Measurements from ENCODE around the gene FOXL1.

Gene FOXL1

DNA sequence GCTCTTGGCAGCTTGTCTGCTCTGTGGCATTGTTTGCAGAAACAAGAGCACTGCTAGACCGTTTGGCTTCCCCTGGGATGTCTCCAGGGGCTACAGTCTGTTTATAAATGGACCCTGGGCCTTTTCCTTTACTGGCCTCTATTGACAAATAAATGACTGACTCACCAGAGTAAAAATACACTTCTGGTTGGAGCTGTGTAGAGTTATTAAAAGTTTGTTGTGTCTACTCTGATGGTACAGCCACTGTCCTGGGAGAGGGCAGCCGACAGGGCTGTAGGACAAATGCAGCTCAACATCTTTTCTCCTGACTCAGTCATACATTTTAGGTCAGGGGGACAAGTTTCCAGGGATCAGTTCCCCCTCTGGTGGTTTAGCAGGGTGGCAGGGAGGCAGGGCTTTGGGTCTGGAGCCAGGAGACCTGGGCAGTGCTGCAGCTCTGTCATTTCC, 30.0 kb downstream of the FOXL1 start:
- no peak for DNase-seq

DNA sequence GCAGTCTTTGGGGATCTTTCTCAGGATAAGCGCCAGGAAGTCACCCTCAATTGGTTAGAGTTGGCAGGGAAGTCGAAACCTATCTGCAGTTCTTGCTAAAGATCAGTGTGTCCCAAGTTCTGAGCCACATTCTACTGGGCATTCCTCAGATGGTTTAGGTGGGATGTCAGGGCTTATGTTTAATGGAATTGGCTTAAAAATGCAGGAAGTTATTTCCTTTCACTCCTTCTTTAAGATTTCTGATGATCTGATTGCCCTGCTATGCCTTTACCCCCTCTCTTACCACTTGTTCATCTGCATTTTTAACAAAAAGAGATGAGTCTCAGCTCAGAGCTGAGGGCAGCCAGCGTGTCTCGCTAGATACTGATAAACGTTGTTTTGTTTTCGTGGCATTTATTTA, 30.8 kb downstream of the FOXL1 start:
- DNase-seq = no peak

DNA sequence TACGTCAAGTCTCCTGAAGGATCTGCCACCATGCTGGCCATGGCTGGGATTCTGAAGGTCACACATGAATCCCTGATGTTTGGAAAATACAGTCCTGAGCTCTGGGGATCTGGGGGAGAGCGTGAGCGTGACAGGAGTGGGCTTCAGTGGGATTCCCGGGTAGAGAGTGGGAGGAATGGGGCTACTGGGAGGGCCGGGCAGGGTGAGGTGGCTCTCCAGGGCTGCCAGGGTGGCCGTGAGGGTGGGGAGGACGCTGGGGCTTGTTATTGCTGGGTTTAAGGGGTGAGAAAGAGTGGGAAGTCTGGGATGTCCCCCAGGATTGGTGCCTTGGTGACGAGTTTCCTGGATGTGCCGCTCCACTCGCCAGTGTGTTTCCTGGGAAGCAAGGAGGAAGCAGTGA, 31.3 kb downstream of the FOXL1 start:
- DNase-seq = no peak

DNA sequence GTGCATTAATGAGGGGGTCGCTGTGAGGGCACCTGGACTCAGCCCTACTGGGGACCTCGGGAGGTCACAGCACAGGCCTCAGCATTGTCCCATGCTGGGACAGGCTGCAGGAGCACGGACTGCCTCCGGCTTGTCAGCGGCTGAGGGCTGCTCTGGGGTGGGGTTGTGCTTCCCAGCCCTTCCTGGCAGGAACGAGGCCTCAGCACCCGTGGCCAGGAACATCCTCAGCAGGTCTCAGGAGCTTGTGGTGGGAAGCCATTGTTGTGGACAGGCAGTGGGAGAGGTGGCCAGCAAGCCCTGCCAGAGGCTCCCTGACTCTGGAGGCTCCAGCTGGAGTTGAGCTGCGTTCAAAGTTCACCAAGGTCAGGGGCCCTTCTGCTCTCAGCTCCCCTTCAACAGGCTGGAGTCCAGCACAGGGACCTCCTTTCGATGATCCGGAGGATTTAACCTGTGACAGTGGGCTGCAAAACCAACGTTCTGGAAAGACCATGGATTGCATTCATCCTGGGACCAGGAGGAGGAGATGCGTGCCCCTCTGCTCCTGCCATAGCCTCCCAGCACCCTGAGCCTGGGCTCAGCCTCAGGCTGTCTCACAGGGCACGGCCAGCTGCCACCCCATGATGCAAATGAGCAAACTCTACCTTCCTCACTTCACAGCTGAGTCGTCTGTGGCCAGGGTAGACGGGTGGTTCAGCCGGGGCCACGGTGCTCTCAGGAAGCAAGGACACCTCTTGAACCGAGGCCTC, 32.6 kb downstream of the FOXL1 start:
- no peak for DNase-seq

DNA sequence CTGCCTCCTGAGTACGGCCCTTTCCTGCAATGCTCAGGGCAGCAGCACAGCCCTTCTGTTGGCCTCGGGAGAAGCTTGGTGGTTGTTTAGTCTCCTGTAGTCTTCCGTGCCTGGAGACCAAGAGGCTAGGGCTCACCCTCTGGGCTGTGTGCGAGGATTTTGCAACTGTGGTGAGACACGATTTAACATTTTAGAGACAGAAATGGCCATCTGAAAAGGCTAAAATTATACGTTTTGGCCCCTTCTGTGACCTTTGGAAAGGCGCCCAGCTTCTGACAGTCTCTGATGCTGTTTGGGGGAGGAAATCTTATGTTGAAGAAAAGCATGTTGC, 33.1 kb downstream of the FOXL1 start:
- no peak for DNase-seq

DNA sequence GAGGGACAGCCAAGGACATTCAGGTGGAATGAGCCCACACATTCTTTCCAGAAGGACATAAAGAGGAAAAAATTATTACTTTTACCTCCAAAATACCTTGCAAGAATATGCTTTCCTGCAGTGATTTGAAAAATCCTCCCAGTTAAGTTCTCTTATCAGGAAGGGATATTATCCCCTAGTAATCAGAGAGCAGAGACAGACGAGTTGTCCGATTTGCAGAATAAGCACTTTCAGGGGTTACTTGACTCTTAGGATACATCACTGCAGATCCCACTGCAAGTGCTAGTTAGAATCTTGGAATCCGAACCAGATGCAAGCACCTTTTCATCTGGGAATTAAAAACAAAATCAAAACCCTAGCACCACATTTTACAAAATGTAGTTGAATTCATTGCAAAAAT, 33.6 kb downstream of the FOXL1 start:
- no peak for DNase-seq

DNA sequence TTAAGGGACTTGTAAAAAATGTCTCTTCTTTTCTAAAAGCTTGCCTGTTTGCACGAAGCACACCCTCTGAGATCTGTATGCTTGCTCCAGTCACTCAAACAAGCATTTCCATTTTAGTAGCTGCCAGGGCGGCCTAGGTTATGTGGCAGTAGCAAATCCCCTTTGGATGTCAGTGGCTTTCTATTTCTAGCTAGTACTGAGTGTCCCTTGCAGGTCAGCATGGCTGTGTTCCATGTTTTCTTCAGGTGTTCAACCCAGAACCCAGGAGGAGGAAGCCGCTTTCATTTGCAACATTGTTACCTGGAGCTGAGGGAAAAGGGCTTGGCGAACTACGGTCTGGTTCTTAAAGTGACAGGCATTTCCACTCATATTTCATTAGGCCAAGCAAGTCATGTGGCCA, 36.4 kb downstream of the FOXL1 start:
- DNase-seq = no peak

DNA sequence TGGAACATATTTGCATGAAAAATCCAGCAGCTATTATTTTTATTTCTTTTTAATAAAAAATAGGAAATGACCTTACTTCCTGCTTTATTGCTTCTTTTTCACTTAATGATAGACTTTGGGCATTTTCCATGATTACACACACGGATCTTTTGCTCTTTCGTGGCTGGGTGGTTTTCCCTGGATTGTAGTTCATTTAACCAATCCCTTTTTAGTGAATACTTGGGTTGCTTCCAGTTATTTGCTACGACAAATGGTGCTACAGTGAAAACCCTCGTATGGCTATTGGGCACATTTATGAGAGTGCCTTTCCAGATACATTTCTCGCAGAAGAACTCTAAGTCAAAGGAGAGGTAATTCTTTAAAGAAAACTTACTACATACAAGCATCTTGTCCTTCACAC, 38.6 kb downstream of the FOXL1 start:
- no peak for DNase-seq

DNA sequence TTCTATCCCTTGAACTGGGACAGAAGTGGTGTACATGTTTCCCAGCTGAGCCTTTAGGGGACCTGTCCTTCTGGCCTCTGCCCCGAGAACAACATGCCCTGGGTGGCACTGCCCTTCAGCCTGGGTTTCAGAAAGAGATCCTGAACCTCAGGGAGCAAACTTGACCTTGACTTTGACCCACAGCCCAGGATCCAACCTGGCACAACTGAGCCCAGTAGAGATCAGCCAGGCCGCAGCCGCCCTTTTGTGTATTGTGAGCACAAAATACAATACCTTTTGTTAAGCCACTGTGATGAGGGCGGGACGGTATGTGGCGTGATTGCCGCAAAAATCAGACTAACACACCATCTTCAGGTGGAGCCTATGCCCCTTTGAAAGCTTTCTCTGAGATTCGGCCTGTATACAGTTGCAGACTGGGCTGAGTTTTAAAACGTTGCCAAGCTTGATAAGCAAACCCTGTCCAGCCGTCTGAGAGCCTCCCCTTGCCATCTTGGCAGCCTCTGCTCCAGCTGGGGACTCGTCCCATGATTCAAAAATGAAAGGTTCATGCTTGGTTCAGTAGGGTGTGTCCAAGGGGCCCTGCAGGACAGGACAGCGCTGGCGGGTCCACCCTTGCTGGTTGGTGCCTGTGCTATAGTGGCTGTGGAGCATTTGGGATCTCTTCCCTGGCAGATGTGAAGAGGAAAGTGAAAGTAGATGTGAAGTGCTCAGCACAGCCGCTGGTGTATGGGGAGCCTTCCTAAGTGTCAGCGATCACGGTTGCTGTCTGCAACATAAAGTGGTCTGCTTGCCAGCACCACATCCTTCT, 40.3 kb downstream of the FOXL1 start:
- DNase-seq = no peak

DNA sequence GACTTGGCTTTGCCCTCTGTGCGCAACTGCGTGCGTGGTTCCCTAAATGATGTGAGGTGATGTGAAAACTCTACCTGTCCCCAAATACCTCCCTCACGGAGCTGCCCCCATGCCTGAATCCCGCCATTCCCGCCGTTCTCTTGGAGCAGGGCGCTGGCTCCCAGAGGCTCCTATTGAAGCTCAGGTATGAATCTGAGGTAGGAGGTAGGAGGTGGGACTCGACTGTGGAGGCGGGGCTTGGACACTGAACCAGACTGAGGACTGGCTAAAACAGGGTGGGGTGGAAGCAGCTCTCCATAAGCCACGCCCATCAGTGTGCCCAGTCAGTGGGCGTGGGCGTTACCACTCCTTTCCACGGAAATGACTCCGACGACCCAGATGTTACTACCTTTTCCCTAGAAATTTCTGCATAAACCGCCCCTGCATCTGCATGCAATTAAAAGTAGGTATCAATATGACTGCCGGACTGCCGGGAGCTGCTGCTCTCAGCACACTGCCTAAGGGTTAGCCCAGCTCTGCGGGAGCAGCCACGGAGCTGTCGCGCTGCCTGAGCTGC, 41.0 kb downstream of the FOXL1 start:
- DNase-seq = no peak

DNA sequence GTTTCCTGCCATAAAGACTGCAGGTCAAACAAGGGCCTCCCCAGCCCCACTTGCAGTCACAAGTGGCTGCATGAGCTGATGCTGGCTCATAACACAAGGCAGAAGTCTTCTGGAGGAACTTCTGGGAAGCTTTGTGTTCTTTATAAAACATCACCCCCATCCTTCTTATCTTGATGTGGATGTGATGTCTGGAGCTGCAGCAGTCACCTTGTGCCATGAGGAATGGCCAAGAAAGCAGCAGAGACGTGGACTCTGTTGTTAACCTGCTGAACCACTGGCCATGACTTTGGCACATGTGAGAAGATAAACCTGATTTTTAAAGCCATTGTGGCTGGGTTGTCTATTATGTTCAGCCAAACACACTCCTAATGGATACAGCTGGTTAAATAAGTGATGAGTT, 41.8 kb downstream of the FOXL1 start:
- no peak for DNase-seq

DNA sequence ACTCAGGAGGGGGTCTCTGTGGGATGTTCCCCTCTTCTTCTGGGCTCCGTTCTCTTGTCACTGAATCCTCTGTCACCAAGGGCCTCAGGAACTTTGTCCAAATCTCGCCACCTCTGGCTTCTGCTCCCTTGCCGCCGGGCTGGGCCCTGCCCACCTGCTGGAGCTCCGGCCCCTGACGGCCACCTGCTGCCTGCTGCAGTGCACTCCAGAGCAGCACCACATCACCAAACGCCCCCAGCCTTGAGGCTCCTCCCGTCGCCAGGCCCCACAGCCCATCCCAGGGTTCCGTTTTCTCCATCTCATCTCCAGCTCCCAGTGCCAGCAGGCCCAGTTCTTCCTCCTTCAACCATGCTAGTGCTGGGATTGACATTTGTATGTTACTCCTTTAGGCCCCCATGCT, 43.6 kb downstream of the FOXL1 start:
- DNase-seq = no peak

DNA sequence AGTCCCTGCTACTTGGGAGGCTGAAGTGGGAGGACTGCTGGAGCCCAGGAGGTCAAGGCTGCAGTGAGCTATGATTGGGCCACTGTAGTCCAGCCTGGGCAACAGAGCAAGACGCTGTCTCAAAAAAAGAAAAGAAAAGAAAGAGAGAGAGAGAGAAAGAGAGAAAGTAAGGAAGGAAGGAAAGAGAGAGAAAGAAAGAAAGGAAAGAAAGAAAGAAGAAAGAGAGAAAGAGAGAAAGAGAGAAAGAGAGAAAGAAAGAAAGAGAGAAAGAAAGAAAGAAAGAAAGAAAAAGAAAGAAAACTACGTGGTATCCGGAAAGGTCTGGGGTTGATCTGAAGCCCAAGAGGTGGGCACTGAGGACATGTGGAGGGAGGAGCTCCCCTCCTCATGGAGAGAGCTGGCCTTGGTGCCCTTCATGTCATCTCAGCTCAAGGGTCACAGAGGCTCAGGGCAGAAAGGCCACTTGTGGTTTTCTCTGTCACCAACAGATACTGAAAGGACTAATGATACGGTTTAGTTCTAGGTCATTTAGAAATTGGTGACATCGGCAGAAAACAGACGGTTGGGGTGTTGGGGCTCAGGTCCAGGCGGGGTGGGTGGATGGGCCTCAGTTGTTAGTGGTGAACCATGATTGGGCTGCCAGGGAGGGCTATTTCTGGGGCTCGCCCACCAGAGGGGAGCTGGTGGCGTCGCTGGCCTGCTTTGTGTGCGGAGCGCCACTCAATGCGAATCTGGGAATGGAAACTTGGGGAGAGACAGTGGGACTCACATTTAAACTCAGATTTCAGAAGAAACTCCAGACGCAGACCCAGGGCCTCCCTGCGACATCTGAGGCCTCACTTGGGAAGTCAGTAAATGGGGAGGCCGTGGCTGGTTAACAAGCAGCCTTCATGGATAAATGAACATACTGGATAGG, 44.6 kb downstream of the FOXL1 start:
- no peak for DNase-seq

DNA sequence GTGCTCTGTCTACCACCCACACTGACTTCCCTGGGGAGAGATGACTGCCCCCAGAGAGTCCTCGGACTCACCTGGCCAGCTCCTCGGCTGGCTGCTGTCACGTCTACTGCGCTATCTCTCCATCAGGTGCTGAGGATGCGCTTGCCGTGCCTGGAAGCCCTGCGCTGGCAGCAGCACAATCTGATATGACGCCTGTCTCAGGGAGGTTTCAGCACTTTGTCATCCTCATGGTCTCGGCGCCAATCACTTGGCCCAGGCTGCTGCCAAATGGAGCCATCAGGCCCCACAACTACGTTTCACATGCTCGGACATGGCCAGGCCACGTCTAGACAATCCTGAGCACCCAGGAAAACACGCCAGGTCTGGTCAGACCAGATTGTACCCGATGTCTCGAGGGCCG, 46.7 kb downstream of the FOXL1 start:
- DNase-seq = no peak

DNA sequence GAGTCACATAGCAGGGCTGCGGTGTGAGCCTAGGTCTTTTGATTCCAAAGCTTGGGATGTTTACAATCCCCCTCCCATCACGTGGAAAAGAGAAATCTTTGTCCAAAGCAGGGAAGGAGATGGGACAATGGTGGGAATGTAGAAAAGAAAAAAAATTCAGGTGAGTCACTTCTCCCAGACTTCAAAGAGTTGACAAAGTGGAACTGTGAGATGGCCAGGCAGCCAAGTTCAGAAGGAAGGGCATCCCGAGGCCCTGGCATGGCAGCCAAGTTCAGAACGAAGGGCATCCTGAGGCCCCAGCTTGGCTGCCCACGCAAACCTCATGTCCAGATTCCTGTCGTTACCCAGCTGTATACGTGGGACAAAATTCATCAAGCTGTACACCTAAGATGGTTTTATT, 47.5 kb downstream of the FOXL1 start:
- no peak for DNase-seq

DNA sequence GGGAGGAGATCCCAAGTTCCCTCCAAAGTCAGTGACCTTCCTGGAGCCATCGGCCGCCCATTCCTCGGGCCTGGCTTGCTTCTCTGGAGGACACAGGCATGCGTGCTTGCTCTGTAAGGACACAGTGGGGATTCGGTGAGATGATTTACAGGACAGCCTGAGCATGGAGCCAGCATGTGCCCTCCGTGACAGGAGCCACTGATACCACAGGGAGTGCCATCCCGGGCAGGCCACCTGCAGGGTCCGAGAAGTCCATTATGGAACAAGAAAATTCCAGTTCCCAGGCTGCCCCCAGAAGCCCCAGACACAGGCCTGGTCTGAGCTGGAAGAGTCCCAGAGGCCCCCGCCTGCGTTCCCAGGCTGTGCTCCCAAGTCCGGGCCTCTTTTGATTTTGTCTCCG, 47.9 kb downstream of the FOXL1 start:
- no peak for DNase-seq

DNA sequence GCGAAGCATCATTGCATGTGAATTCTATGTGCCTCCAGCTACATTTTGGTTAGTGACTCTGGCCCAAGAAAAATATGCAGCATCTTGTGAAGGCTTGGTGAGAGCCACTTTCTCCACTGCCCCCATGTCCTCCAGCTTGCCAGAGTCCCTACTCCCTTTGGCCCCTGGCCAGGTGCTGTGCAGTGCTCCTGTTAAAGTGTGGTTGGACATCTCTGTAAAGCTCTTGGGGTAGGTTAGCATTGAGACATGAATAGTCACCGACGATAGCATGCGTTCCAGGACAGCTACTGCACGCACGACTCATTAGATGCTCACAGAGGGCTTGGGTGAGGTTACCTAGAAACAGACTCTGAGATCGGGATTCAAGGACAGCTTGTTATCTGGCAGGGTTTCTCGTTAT, 48.6 kb downstream of the FOXL1 start:
- no peak for DNase-seq

DNA sequence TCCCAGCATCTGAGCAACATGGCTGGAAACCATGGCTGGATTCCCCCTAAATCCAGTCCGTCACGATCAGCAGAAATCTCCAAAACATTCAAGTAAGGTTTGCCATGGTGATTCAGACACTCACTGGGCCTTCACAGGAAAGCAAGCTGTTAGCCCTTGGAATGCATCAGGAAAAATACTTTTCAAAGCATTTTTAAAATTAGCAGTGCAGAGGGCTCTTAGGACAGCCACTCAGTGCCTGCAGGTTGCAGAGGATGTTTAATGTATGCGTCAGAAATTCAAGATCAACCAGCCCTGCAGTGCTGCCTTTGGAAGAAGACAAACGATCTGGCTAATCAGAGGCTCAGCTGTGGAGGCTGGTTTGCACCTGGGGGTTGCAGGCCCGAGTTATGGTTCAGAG, 50.3 kb downstream of the FOXL1 start:
- no peak for DNase-seq

DNA sequence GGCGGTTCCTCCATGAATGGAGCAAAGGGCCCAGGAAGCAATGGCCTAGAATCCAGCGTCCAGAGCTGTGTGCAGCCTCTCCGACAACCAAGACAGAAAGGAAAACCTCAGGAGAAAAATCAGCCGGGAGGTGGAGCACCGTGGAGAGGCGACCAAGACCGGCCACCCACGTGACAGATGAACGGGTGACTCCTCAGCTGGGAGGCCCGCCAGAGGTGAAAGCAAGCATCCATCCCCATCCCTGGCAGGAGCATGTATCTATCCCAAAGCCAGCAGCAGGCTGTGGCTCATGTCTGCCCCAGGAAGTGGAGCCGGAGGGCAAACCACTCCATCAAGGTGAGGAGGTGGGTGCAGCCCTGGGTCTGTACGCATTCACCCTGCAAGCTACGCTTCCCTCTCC, 52.1 kb downstream of the FOXL1 start:
- no peak for DNase-seq

DNA sequence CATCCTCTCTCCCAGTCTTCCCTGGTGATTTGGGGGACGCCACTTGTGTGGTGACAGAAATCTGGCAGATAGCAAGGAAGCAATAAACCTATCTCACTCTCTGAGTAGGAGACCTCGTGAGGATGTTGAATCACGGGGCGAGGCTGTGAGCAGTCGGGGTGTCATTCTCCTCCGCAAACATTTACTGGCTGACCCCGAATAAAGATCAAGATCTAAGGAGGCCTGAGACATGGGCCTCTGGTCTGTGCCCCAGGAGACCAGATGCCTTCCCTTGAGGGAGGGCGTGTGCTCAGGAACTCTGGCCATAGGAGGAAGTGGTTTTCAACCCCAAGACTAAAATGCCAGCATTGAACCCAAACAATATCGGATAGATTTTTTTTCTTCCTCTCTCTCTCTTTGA, 53.1 kb downstream of the FOXL1 start:
- no peak for DNase-seq

Data from activated T-cell treated with anti-CD3 and anti-CD28 coated beads for 4 hours (primary cell).